K562 (cell line): Measurements from ENCODE around the gene CYP2W1. TPM values are rescaled to one million over a fixed set of nuclear protein-coding genes. Genes with fewer than 3 reads are reported as not detected.

Experiments used
- ATAC-seq: fragments of 200-7000 bp; cut with Tn5 transposase; 3 replicates; pipeline ENCODE4 v1.9.1; 2020; ENCODE audit warnings: moderate library complexity
- BruUV-seq: library from RNA; stranded (reverse); fragments of 400-500 nt; replicated peaks from 2 replicates; lab custom pipeline; 2021; lab: Mats Ljungman, UMichigan
- CTCF ChIA-PET: fragments of 300-600 bp; formaldehyde crosslinking; extraction: SDS; loops from one replicate; lab custom pipeline; 2021; ENCODE audit warnings: low intra/inter-chr PET ratio; lab: Yijun Ruan, JAX
- POLR2A ChIA-PET: fragments of 300-600, 350-650 bp; sonication (Branson Sonifier 250); formaldehyde crosslinking; extraction: SDS; loops from one replicate; lab custom pipeline; 2021; ENCODE audit warnings: antibody characterized with exemption, inconsistent platforms; lab: Yijun Ruan, JAX
- DNase-seq, 4 experiments: peaks; one replicate each; pipeline versions ENCODE4 v3.0.0 to v3.0.0-alpha.2; 2011 to 2018; ENCODE audit warnings: low spot score in 3 of 4, mixed read lengths in 3 of 4; ENCODE audit errors: extremely low read depth in 1 of 4
- FAIRE-seq: peaks from 2 replicates; lab custom pipeline; 2011; peaks lifted over from hg19 to GRCh38; lab: Jason Lieb, UNC
- H2AFZ ChIP-seq: 2 replicates; pipeline ENCODE4 v1.6.0; 2011; ENCODE audit warnings: low read depth, low read length, control low read depth, inconsistent platforms
- H3K27ac ChIP-seq: fragments of 200-600 bp; 3 replicates; pipeline ENCODE4 v1.8.0; 2011; ENCODE audit warnings: low read depth, mild to moderate bottlenecking, control low read depth, inconsistent platforms, low read length, moderate library complexity, mixed read lengths; ENCODE audit errors: extremely low read depth
- H3K27me3 ChIP-seq, 2 experiments: fragments of 300-600 bp in 1 of 2; 2 replicates in 1 of 2; 3 replicates in 1 of 2; pipeline versions ENCODE4 v1.6.0 to v1.8.0; 2011; ENCODE audit warnings: inconsistent platforms in 2 of 2, low read length in 2 of 2, mild to moderate bottlenecking in 1 of 2, mixed read lengths in 1 of 2, moderate library complexity in 1 of 2; ENCODE audit not compliant: control insufficient read depth in 2 of 2, insufficient read depth in 2 of 2
- H3K36me3 ChIP-seq: fragments of 300-600 bp; 3 replicates; pipeline ENCODE4 v1.8.0; 2011; ENCODE audit warnings: mild to moderate bottlenecking, low read length, inconsistent platforms; ENCODE audit not compliant: control insufficient read depth, insufficient read depth
- H3K4me1 ChIP-seq, 2 experiments: fragments of 200-600 bp in 1 of 2; replicated peaks in 1 of 2; 2 replicates in 1 of 2; 3 replicates in 1 of 2; pipeline versions ENCODE4 v1.5.1 to v1.8.0; 2011; ENCODE audit warnings: inconsistent platforms in 2 of 2, low read length in 2 of 2, mild to moderate bottlenecking in 1 of 2, mixed read lengths in 1 of 2, moderate library complexity in 1 of 2; ENCODE audit not compliant: control insufficient read depth in 2 of 2, insufficient read depth in 2 of 2
- H3K4me2 ChIP-seq: 2 replicates; pipeline ENCODE4 v1.6.1; 2011; ENCODE audit warnings: low read length, control low read depth, inconsistent platforms, mixed read lengths; ENCODE audit not compliant: insufficient read depth
- H3K4me3 ChIP-seq: fragments of 200-600 bp; sonication (generic), shearing (Covaris generic); 2 replicates; pipeline ENCODE4 v1.5.1; 2016; ENCODE audit warnings: control low read depth, inconsistent platforms
- H3K79me2 ChIP-seq: fragments of 200-600 bp; 3 replicates; pipeline ENCODE4 v1.8.0; 2011; ENCODE audit warnings: low read length, inconsistent platforms; ENCODE audit not compliant: control insufficient read depth, insufficient read depth
- H3K9ac ChIP-seq, 2 experiments: 2 replicates each; pipeline versions ENCODE4 v1.6.0 to v1.6.1; 2011; ENCODE audit warnings: low read depth in 2 of 2, low read length in 2 of 2, control low read depth in 1 of 2, inconsistent platforms in 1 of 2, mild to moderate bottlenecking in 1 of 2, mixed read lengths in 1 of 2; ENCODE audit not compliant: insufficient read depth in 1 of 2
- H3K9me1 ChIP-seq: one replicate; pipeline ENCODE4 v1.6.0; 2011; ENCODE audit warnings: inconsistent platforms, mild to moderate bottlenecking, low read length, moderate library complexity; ENCODE audit not compliant: control insufficient read depth, insufficient read depth
- H3K9me3 ChIP-seq: replicated peaks from 2 replicates; pipeline ENCODE4 v1.5.1; 2011; ENCODE audit warnings: low read depth, low read length, inconsistent platforms; ENCODE audit not compliant: control insufficient read depth, insufficient read depth
- H4K20me1 ChIP-seq: replicated peaks from 2 replicates; pipeline ENCODE4 v1.6.1; 2011; ENCODE audit warnings: low read length, inconsistent platforms, mixed read lengths; ENCODE audit not compliant: control insufficient read depth, insufficient read depth
- EHMT2 ChIP-seq: fragments of 450-650 bp; IDR thresholded peaks from 2 replicates; pipeline ENCODE4 v1.6.1; 2018; ENCODE audit warnings: antibody characterized with exemption
- TBP ChIP-seq: optimal IDR thresholded peaks from 2 replicates; pipeline ENCODE3; 2011; ENCODE audit warnings: low read depth, low read length, improper control_type of control experiment
- TEAD4 ChIP-seq, 2 experiments: sonication (generic) in 1 of 2; formaldehyde crosslinking in 1 of 2; IDR thresholded peaks; 2 replicates each; pipeline versions ENCODE4 v1.6.1 to v1.8.0; 2012 to 2022; ENCODE audit warnings: borderline replicate concordance in 1 of 2, inconsistent platforms in 1 of 2, low read length in 1 of 2, mild to moderate bottlenecking in 1 of 2, missing genetic modification reagents in 1 of 2
- ZNF384 ChIP-seq: IDR thresholded peaks from 2 replicates; pipeline ENCODE4 v1.6.1; 2012; ENCODE audit warnings: low read depth, low read length, improper control_type of control experiment
- ZNF77 ChIP-seq: fragments of 250-450 bp; sonication (Bioruptor Pico); IDR thresholded peaks from 2 replicates; pipeline ENCODE4 v1.5.0; 2020
- ZNF780A ChIP-seq: fragments of 250-450 bp; sonication (Bioruptor Pico); IDR thresholded peaks from 2 replicates; pipeline ENCODE4 v1.5.0; 2021; ENCODE audit warnings: mild to moderate bottlenecking
- ZNF79 ChIP-seq: fragments of 250-450 bp; sonication (Bioruptor Pico); IDR thresholded peaks from 2 replicates; pipeline ENCODE4 v1.4.0; 2020; ENCODE audit warnings: low read depth, mild to moderate bottlenecking, moderate library complexity
- WGBS: fragments of 100-300 bp; shearing (Covaris generic); methylation state at CpG from one replicate; pipeline ENCODE4 v1.1.6; 2016; ENCODE audit warnings: low coverage, mixed read lengths; ENCODE audit not compliant: insufficient coverage; ENCODE audit errors: missing lambda C conversion rate; 5-methylcytosine and 5-hydroxymethylcytosine counted together
- in situ Hi-C: fragments of 300-500 bp; cut with MboI; formaldehyde crosslinking; loops from 4 replicates; pipeline ENCODE4 v1.15.0; 2018; ENCODE audit warnings: inconsistent platforms, mixed read lengths
- intact Hi-C: fragments of 100-400 bp; cut with micrococcal nuclease; formaldehyde crosslinking; loops from 2 replicates; pipeline ENCODE4 v1.14.2; 2022
- polyA plus RNA-seq, 8 experiments: library from polyadenylated mRNA; depleted of rRNA in 4 of 8; stranded (reverse) in 5 of 8; unstranded in 3 of 8; fragments of >200 nt; fragmentation: Nextera tagmentation in 2 of 8; fragmentation: Illumina TruSeq in 1 of 8; extraction: Ambion mirVana in 2 of 8; extraction: Trizol in 1 of 8; gene quantifications; 2 replicates each; pipeline versions ENCODE4 v1.2.1 to v1.2.3, GENCODE V29; 2011 to 2014; ENCODE audit warnings: inconsistent platforms in 1 of 8, missing spikeins in 1 of 8
- total RNA-seq, 7 experiments: library from RNA; depleted of rRNA in 6 of 7; stranded (reverse); fragments of >200 nt in 6 of 7; fragmentation: Illumina TruSeq in 2 of 7; extraction: Trizol in 2 of 7; gene quantifications; 2 replicates each; pipeline versions ENCODE4 v1.2.1 to v1.2.3, GENCODE V29; 2011 to 2021; ENCODE audit warnings: low replicate concordance in 1 of 7
- TF ChIP-seq, protein P1 (sequence below): fragments of 450-650 bp; IDR thresholded peaks from 2 replicates; pipeline ENCODE4 v1.6.1; 2016; ENCODE audit warnings: antibody characterized with exemption
- TF ChIP-seq, protein P2 (sequence below): sonication (generic); formaldehyde crosslinking; IDR thresholded peaks from 2 replicates; pipeline ENCODE4 v1.8.0; 2022; ENCODE audit warnings: missing genetic modification reagents, mild to moderate bottlenecking, borderline replicate concordance
- TF ChIP-seq, protein P3 (sequence below): sonication (generic); formaldehyde crosslinking; IDR thresholded peaks from 2 replicates; pipeline ENCODE4 v1.8.0; 2022; ENCODE audit warnings: mild to moderate bottlenecking, missing genetic modification reagents
- TF ChIP-seq, protein P4 (sequence below): sonication (generic); IDR thresholded peaks from 2 replicates; pipeline ENCODE4 v1.6.1; 2016
- TF ChIP-seq, protein P5 (sequence below): fragments of 200-400 bp; formaldehyde crosslinking; IDR thresholded peaks from 2 replicates; pipeline ENCODE4 v1.6.1; 2017; ENCODE audit warnings: mild to moderate bottlenecking, low read depth, low read length, moderate library complexity

Gene CYP2W1
- total and polyA plus RNA-seq, 9 of the 15 experiments (the other 6 are each of a cell fraction or from before 2014, with no cell fraction given), result not detected

DNA sequence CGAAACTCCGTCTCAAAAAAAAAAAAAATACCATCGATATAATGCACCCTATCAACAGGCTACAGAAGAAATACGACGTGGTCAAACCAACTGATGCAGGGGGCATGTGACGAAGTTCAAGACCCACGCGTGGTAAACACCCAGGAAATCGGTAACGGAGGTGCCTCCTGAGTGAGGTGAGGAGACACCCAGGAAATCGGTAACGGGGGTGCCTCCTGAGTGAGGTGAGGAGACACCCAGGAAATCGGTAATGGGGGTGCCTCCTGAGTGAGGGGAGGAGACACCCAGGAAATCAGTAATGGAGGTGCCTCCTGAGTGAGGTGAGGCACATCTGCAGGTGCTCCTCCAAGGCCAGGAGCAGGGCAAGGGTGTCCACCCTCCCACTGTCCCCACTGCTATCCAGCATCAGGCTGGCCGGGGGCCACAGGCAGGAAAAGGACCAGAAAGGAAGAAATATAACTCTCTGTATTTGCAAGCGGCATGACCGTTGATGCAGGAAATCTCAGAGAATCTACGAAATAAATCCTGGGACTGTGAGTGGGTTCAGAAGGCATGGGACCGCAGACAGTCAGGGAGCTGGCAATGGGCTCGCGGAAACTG lies 50.7 kb downstream of the CYP2W1 start:
- Histone ChIP-seq H4K20me1 (no peaks in the 10 kb centered on the region), H3K27ac (no peak overlapping the region), H3K4me1 (peaks cover 10 to 38% of the 10 kb centered on the region in 2 experiments), H3K9me3 (no peaks in the 10 kb centered on the region), H3K4me3 (no peak overlapping the region), H2AFZ (no peak overlapping the region), H3K9me1 (no peaks in the 10 kb centered on the region), H3K27me3 (no peaks in the 10 kb centered on the region), H3K36me3 (no peaks in the 10 kb centered on the region), H3K9ac (peak overlapping the region in 1 of 2 experiments; percentile 35; a peak in 1 of 4 replicates), H3K79me2 (peaks cover 8% of the 10 kb centered on the region; the same call in 2 of the 3 replicates), H3K4me2 (no peak overlapping the region)
- in situ Hi-C loops (no loop called here), intact Hi-C loops (no loop called here)
- POLR2A ChIA-PET, result no interaction called here
- ATAC-seq (no peak), FAIRE-seq (no peak), DNase-seq (no peak)
- CTCF ChIA-PET, result no interaction called here
- 84% methylated on average over 20 of the region's 20 CpGs for WGBS
- BruUV-seq, result no TSS peak
- no peak for TF ChIP-seq ZNF780A (CRISPR knock-in tag)
- no peak for TF ChIP-seq EHMT2
- TF ChIP-seq ZNF77 (CRISPR knock-in tag), result no peak
- TF ChIP-seq, protein P1, sequence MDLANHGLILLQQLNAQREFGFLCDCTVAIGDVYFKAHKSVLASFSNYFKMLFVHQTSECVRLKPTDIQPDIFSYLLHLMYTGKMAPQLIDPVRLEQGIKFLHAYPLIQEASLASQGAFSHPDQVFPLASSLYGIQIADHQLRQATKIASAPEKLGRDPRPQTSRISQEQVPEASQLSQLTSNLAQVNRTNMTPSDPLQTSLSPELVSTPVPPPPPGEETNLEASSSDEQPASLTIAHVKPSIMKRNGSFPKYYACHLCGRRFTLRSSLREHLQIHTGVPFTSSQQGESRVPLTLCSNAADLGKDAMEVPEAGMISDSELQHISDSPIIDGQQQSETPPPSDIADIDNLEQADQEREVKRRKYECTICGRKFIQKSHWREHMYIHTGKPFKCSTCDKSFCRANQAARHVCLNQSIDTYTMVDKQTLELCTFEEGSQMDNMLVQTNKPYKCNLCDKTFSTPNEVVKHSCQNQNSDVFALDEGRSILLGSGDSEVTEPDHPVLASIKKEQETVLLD, result no peak
- TF ChIP-seq, protein P2, sequence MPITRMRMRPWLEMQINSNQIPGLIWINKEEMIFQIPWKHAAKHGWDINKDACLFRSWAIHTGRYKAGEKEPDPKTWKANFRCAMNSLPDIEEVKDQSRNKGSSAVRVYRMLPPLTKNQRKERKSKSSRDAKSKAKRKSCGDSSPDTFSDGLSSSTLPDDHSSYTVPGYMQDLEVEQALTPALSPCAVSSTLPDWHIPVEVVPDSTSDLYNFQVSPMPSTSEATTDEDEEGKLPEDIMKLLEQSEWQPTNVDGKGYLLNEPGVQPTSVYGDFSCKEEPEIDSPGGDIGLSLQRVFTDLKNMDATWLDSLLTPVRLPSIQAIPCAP (CRISPR knock-in tag), result no peak
- no peak for TF ChIP-seq TEAD4 (IDR thresholded peaks at IDR 0.05; ENCODE audit: low read length)
- no peak for TF ChIP-seq TEAD4 (CRISPR knock-in tag; IDR thresholded peaks at IDR 0.05; ENCODE audit: borderline replicate concordance)
- no peak for TF ChIP-seq TBP
- TF ChIP-seq, protein P3, sequence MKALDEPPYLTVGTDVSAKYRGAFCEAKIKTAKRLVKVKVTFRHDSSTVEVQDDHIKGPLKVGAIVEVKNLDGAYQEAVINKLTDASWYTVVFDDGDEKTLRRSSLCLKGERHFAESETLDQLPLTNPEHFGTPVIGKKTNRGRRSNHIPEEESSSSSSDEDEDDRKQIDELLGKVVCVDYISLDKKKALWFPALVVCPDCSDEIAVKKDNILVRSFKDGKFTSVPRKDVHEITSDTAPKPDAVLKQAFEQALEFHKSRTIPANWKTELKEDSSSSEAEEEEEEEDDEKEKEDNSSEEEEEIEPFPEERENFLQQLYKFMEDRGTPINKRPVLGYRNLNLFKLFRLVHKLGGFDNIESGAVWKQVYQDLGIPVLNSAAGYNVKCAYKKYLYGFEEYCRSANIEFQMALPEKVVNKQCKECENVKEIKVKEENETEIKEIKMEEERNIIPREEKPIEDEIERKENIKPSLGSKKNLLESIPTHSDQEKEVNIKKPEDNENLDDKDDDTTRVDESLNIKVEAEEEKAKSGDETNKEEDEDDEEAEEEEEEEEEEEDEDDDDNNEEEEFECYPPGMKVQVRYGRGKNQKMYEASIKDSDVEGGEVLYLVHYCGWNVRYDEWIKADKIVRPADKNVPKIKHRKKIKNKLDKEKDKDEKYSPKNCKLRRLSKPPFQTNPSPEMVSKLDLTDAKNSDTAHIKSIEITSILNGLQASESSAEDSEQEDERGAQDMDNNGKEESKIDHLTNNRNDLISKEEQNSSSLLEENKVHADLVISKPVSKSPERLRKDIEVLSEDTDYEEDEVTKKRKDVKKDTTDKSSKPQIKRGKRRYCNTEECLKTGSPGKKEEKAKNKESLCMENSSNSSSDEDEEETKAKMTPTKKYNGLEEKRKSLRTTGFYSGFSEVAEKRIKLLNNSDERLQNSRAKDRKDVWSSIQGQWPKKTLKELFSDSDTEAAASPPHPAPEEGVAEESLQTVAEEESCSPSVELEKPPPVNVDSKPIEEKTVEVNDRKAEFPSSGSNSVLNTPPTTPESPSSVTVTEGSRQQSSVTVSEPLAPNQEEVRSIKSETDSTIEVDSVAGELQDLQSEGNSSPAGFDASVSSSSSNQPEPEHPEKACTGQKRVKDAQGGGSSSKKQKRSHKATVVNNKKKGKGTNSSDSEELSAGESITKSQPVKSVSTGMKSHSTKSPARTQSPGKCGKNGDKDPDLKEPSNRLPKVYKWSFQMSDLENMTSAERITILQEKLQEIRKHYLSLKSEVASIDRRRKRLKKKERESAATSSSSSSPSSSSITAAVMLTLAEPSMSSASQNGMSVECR (CRISPR knock-in tag), result no peak
- TF ChIP-seq, protein P4, sequence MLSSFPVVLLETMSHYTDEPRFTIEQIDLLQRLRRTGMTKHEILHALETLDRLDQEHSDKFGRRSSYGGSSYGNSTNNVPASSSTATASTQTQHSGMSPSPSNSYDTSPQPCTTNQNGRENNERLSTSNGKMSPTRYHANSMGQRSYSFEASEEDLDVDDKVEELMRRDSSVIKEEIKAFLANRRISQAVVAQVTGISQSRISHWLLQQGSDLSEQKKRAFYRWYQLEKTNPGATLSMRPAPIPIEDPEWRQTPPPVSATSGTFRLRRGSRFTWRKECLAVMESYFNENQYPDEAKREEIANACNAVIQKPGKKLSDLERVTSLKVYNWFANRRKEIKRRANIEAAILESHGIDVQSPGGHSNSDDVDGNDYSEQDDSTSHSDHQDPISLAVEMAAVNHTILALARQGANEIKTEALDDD, result no peak
- TF ChIP-seq ZNF384, result no peak
- no peak for TF ChIP-seq ZNF79 (CRISPR knock-in tag)
- TF ChIP-seq, protein P5, sequence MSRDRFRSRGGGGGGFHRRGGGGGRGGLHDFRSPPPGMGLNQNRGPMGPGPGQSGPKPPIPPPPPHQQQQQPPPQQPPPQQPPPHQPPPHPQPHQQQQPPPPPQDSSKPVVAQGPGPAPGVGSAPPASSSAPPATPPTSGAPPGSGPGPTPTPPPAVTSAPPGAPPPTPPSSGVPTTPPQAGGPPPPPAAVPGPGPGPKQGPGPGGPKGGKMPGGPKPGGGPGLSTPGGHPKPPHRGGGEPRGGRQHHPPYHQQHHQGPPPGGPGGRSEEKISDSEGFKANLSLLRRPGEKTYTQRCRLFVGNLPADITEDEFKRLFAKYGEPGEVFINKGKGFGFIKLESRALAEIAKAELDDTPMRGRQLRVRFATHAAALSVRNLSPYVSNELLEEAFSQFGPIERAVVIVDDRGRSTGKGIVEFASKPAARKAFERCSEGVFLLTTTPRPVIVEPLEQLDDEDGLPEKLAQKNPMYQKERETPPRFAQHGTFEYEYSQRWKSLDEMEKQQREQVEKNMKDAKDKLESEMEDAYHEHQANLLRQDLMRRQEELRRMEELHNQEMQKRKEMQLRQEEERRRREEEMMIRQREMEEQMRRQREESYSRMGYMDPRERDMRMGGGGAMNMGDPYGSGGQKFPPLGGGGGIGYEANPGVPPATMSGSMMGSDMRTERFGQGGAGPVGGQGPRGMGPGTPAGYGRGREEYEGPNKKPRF, result no peak
